ENCODE data around the gene POLD4.

The POLD4 gene

GRCh38 chr11:67314218-67314617 is 39.1 kb downstream of the POLD4 start:
- no peak for DNase-seq

GRCh38 chr11:67313125-67313890 is 40.0 kb downstream of the POLD4 start:
- DNase-seq: no peak

- DNase-seq: peak; percentile 56
Measured at GRCh38 chr11:67312187-67313021, 40.9 kb downstream of the POLD4 start.

GRCh38 chr11:67311556-67312082 is 41.7 kb downstream of the POLD4 start:
- no peak for DNase-seq

- no peak for DNase-seq
Measured at GRCh38 chr11:67311051-67311555, 42.2 kb downstream of the POLD4 start.

GRCh38 chr11:67310246-67311050 is 42.9 kb downstream of the POLD4 start:
- no peak for DNase-seq

- no peak for DNase-seq
Measured at GRCh38 chr11:67309661-67310061, 43.7 kb downstream of the POLD4 start.

GRCh38 chr11:67309166-67309565 is 44.2 kb downstream of the POLD4 start:
- no peak for DNase-seq

- DNase-seq: no peak
Measured at GRCh38 chr11:67308031-67308866, 45.1 kb downstream of the POLD4 start.

- DNase-seq: no peak
Measured at GRCh38 chr11:67307545-67308001, 45.8 kb downstream of the POLD4 start.

- no peak for DNase-seq
Measured at GRCh38 chr11:67306769-67307544, 46.4 kb downstream of the POLD4 start.

- DNase-seq: no peak
Measured at GRCh38 chr11:67304511-67305113, 48.7 kb downstream of the POLD4 start.

GRCh38 chr11:67303835-67304411 is 49.4 kb downstream of the POLD4 start:
- no peak for DNase-seq

GRCh38 chr11:67303132-67303834 is 50.1 kb downstream of the POLD4 start, which contains the start of gene SSH3:
SSH3 (plus strand) TSS chr11:67303530; CDS start chr11:67303626, 96 bp downstream.
- no peak for DNase-seq

- no peak for DNase-seq
Measured at GRCh38 chr11:67302571-67303131, 50.7 kb downstream of the POLD4 start.

- DNase-seq: no peak
Measured at GRCh38 chr11:67301951-67302516, 51.3 kb downstream of the POLD4 start.

- DNase-seq: no peak
Measured at GRCh38 chr11:67301313-67301921, 51.9 kb downstream of the POLD4 start.

Data from central memory CD4-positive, alpha-beta T cell (primary cell).